Type B pancreatic cell (in vitro differentiated cells): ENCODE measurements around the gene CLK2. TPM values are rescaled to one million over a fixed set of nuclear protein-coding genes. Genes with fewer than 3 reads are reported as not detected.
A peak's percentile ranks its signal among the peaks of the same experiment; 100 is the strongest.

Source experiments
- DNase-seq: peaks from one replicate; pipeline ENCODE4 v3.0.0; 2021; ENCODE audit warnings: mixed read lengths; ENCODE audit not compliant: unreplicated experiment; ENCODE audit errors: extremely low spot score
- H3K27ac Mint-ChIP-seq: 2 replicates; pipeline ENCODE4 v1.8.0; 2021; ENCODE audit warnings: mild to moderate bottlenecking, mixed read lengths
- H3K27me3 Mint-ChIP-seq: 2 replicates; pipeline ENCODE4 v1.8.0; 2021; ENCODE audit warnings: mixed read lengths
- H3K36me3 Mint-ChIP-seq: 2 replicates; pipeline ENCODE4 v1.8.0; 2021; ENCODE audit warnings: mixed read lengths
- H3K4me1 Mint-ChIP-seq: one replicate; pipeline ENCODE4 v1.8.0; 2021; ENCODE audit warnings: mixed read lengths; ENCODE audit not compliant: unreplicated experiment
- H3K4me3 Mint-ChIP-seq: 2 replicates; pipeline ENCODE4 v1.8.0; 2021; ENCODE audit warnings: mild to moderate bottlenecking, mixed read lengths
- H3K9me3 Mint-ChIP-seq: 2 replicates; pipeline ENCODE4 v1.8.0; 2021; ENCODE audit warnings: mixed read lengths
- CTCF ChIP-seq: fragments of 200-600 bp; sonication (generic); conservative IDR thresholded peaks from 2 replicates; pipeline ENCODE4 v1.5.0; 2021; ENCODE audit warnings: antibody characterized with exemption, mild to moderate bottlenecking
- total RNA-seq: library from RNA; stranded (reverse); gene quantifications from 2 replicates; pipeline ENCODE4 v1.2.1, GENCODE V29; 2021; ENCODE audit warnings: low replicate concordance

Gene CLK2
- total RNA-seq, 1 donor from 2014 or later = 96.8 TPM

DNA sequence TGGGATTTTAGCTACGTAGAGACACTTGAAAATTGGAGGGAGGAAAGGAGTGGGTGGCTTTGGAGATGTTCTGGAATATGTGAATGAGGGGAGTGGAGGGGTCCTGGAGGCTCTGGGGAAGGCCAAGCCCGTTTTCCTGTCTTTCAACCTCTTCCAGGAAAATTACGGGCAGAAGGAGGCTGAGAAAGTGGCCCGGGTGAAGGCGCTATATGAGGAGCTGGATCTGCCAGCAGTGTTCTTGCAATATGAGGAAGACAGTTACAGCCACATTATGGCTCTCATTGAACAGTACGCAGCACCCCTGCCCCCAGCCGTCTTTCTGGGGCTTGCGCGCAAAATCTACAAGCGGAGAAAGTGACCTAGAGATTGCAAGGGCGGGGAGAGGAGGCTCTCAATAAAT lies 46.9 kb upstream of the CLK2 start:
- TF ChIP-seq CTCF = no peak
- Mint-ChIP-seq H3K4me3 (peak overlapping the region; percentile 83), H3K36me3 (no peaks in the 10 kb centered on the region), H3K4me1 (peaks cover 19% of the 10 kb centered on the region), H3K27me3 (no peaks in the 10 kb centered on the region), H3K27ac (peak overlapping the region; percentile 9), H3K9me3 (no peaks in the 10 kb centered on the region)
- no peak for DNase-seq

GRCh38 chr1:155319536-155319935 lies 46.2 kb upstream of the CLK2 start:
- peak overlapping the region; percentile 83 for H3K4me3 Mint-ChIP-seq
- no peak for TF ChIP-seq CTCF
- no peak overlapping the region for H3K27ac Mint-ChIP-seq
- no peaks in the 10 kb centered on the region for H3K36me3 Mint-ChIP-seq
- no peak for DNase-seq
- no peaks in the 10 kb centered on the region for H3K27me3 Mint-ChIP-seq
- H3K4me1 Mint-ChIP-seq = peaks cover 19% of the 10 kb centered on the region
- no peaks in the 10 kb centered on the region for H3K9me3 Mint-ChIP-seq

DNA sequence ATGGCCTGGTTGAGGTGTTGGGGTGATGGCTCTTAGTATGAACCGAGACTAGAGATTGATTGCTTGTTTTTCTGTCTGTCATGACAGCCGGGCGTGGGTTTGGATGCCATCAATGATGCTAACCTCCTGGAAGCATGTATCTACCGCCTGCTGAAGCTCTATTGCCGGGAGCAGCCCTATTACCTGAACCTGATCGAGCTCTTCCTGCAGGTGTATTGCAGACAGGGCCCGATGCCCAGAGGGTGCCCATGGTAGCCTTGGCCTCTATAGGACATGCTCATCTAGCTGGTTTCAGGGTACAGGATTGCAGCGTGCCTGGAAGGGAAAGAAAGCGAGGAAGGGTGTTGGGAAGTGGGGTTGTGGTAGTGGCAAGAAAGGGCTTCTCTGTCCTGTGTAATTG lies 44.8 kb upstream of the CLK2 start:
- Mint-ChIP-seq H3K36me3 (peaks cover 5% of the 10 kb centered on the region), H3K9me3 (no peaks in the 10 kb centered on the region), H3K4me1 (peaks cover 19% of the 10 kb centered on the region), H3K27ac (no peak overlapping the region), H3K27me3 (no peaks in the 10 kb centered on the region), H3K4me3 (no peak overlapping the region)
- DNase-seq = no peak
- TF ChIP-seq CTCF = no peak

DNA sequence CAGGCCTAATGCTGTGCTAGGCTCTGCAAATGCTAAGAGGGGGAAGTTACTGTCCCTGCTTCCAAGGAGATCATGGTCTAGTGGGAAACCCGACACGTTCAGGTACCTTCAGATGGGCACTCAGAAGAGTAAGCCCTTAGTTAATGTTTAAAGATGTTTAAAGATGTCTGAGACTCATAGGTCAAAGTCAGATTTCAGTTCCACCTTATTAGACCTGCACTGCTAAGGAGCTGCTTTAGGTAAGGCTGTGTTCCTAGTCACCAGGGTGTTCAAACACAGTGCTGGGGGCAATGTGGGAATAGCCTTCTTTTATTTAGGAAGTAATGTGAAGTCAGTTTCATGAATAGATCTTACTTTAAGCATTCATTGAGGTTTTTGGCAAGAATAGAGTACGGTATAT lies 43.6 kb upstream of the CLK2 start:
- H3K36me3 Mint-ChIP-seq = peaks cover 11% of the 10 kb centered on the region
- peaks cover 13% of the 10 kb centered on the region for H3K4me1 Mint-ChIP-seq
- no peak overlapping the region for H3K27ac Mint-ChIP-seq
- TF ChIP-seq CTCF = no peak
- no peaks in the 10 kb centered on the region for H3K9me3 Mint-ChIP-seq
- no peak for DNase-seq
- no peaks in the 10 kb centered on the region for H3K27me3 Mint-ChIP-seq
- no peak overlapping the region for H3K4me3 Mint-ChIP-seq

DNA sequence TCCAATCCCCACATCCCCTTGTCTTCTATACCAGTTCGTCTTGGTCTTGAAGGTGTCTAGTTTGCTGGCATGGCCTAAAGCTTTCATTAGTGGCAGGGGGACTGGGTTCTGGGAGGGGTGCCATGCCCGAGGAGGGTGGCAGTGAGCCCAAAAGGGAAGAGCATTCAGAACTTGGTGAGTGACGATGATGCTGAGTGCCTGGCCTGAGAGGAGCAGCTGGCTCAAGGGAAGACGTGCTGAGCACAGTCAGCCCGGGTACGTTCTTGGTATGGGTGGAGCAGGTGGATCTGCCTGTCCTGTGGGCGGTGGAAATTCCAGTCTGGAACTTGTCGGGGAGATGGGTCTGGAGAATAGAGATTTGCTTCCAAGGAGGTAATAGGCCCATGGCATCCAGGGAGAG lies 40.0 kb upstream of the CLK2 start:
- H3K27me3 Mint-ChIP-seq = no peaks in the 10 kb centered on the region
- H3K9me3 Mint-ChIP-seq = no peaks in the 10 kb centered on the region
- peak overlapping the region; percentile 6 for H3K4me3 Mint-ChIP-seq
- no peak for DNase-seq
- H3K27ac Mint-ChIP-seq = peak overlapping the region; percentile 3
- TF ChIP-seq CTCF = no peak
- peaks cover 12% of the 10 kb centered on the region for H3K4me1 Mint-ChIP-seq
- peaks cover 17% of the 10 kb centered on the region for H3K36me3 Mint-ChIP-seq

DNA sequence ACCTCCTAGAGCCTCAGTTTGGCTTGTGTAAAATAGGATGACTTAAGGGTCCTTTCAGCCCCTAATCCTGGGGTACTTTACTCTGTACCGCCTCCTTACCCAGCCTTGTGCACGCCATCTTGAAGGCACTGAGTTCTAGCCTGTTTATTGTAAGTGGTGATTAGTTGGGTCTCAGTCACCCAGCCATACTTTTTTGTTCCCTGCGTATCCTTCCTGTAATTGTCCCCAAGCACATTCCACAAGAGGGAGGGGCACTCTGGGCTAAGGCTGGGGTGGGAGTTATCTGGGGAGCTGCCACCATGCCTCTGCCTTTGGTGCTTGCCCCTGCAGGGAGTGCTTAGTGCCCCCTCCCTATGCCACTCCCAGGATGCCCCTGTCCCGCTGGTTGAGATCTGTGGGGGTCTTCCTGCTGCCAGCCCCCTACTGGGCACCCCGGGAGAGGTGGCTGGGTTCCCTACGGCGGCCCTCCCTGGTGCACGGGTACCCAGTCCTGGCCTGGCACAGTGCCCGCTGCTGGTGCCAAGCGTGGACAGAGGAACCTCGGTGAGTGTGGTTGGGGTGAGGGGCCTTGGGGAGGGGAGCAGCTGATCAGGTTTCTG lies 36.2 kb upstream of the CLK2 start:
- Mint-ChIP-seq H3K27ac (peak overlapping the region; percentile 94), H3K27me3 (no peaks in the 10 kb centered on the region), H3K4me3 (peak overlapping the region; percentile 99), H3K36me3 (peaks cover 17% of the 10 kb centered on the region), H3K4me1 (peaks cover 12% of the 10 kb centered on the region), H3K9me3 (no peaks in the 10 kb centered on the region)
- no peak for TF ChIP-seq CTCF
- DNase-seq = no peak
